Measurements from ENCODE around the gene ARL15. TPM values are rescaled to one million over a fixed set of nuclear protein-coding genes. Genes with fewer than 3 reads are reported as not detected.

ARL15 gene
- total RNA-seq, 4 donors from 2014 or later = 8.5 to 19.1 (median 12.0) TPM

GRCh38 chr5:54013556-54014194 lies 296.7 kb downstream of the ARL15 start:
- Histone ChIP-seq H3K4me1 (peaks cover 0 to 7% (median 0%) of the 10 kb centered on the region in 3 donors), H3K4me3 (no peak overlapping the region), H3K9me3 (peaks cover 0 to 13% (median 0%) of the 10 kb centered on the region in 3 donors), H3K27me3 (no peaks in the 10 kb centered on the region), H3K27ac (no peak overlapping the region), H3K36me3 (peaks cover 0 to 9% (median 0%) of the 10 kb centered on the region in 3 donors)
- intact Hi-C loops (cut with DNase I) = no loop called here
- no peak for DNase-seq
- TF ChIP-seq CTCF (IDR thresholded peaks at IDR 0.05) (no peak), POLR2A (IDR thresholded peaks at IDR 0.05) (no peak)

- Histone ChIP-seq H3K27me3 (no peaks in the 10 kb centered on the region), H3K4me3 (no peak overlapping the region), H3K27ac (no peak overlapping the region), H3K4me1 (peaks cover 0 to 18% (median 0%) of the 10 kb centered on the region in 3 donors), H3K36me3 (no peaks in the 10 kb centered on the region), H3K9me3 (peaks cover 0 to 13% (median 0%) of the 10 kb centered on the region in 3 donors)
- 84 to 96% methylated on average over 2 of the region's 2 CpGs for WGBS, 2 donors
- intact Hi-C loops (cut with DNase I) = no loop called here
- DNase-seq = no peak
- TF ChIP-seq CTCF (IDR thresholded peaks at IDR 0.05) = no peak
- TF ChIP-seq POLR2A (IDR thresholded peaks at IDR 0.05) = no peak
Observed at GRCh38 chr5:54009828-54010227, 300.5 kb downstream of the ARL15 start.

- H3K27ac ChIP-seq = no peak overlapping the region
- intact Hi-C loops (cut with DNase I) = no loop called here
Observed at GRCh38 chr5:54009357-54009756, 301.0 kb downstream of the ARL15 start.

GRCh38 chr5:54007827-54008777 lies 302.3 kb downstream of the ARL15 start:
- DNase-seq = no peak
- intact Hi-C loops (cut with DNase I) = no loop called here
- no peaks in the 10 kb centered on the region for H3K27me3 ChIP-seq
- no peak overlapping the region for H3K27ac ChIP-seq
- H3K4me1 ChIP-seq = peaks cover 0 to 18% (median 0%) of the 10 kb centered on the region in 3 donors
- 37 to 53% methylated on average over 6 of the region's 6 CpGs for WGBS, 2 donors
- no peaks in the 10 kb centered on the region for H3K9me3 ChIP-seq
- TF ChIP-seq POLR2A (IDR thresholded peaks at IDR 0.05) = no peak
- no peak for TF ChIP-seq CTCF (IDR thresholded peaks at IDR 0.05)
- no peaks in the 10 kb centered on the region for H3K36me3 ChIP-seq
- H3K4me3 ChIP-seq = no peak overlapping the region

More at GRCh38 chr5:54009357-54009756, 301.0 kb downstream of the ARL15 start:
- TF ChIP-seq CTCF (IDR thresholded peaks at IDR 0.05) = no peak
- no peak for TF ChIP-seq POLR2A (IDR thresholded peaks at IDR 0.05)
- no peak overlapping the region for H3K4me3 ChIP-seq
- H3K27me3 ChIP-seq = no peaks in the 10 kb centered on the region
- H3K36me3 ChIP-seq = no peaks in the 10 kb centered on the region
- WGBS, 2 donors = 86 to 100% methylated on average over 1 of the region's 1 CpG
- no peak for DNase-seq
- H3K4me1 ChIP-seq = peaks cover 0 to 18% (median 0%) of the 10 kb centered on the region in 3 donors
- H3K9me3 ChIP-seq = peaks cover 0 to 12% (median 0%) of the 10 kb centered on the region in 3 donors

- WGBS, 2 donors = 91 to 98% methylated on average over 3 of the region's 3 CpGs
- no peaks in the 10 kb centered on the region for H3K36me3 ChIP-seq
- H3K4me1 ChIP-seq = peaks cover 0 to 18% (median 0%) of the 10 kb centered on the region in 3 donors
- no peak overlapping the region for H3K4me3 ChIP-seq
- H3K9me3 ChIP-seq = no peaks in the 10 kb centered on the region
- intact Hi-C loops (cut with DNase I) = no loop called here
- H3K27ac ChIP-seq = no peak overlapping the region
- H3K27me3 ChIP-seq = no peaks in the 10 kb centered on the region
- TF ChIP-seq CTCF (IDR thresholded peaks at IDR 0.05) (no peak), POLR2A (IDR thresholded peaks at IDR 0.05) (no peak)
- DNase-seq = no peak
Observed at GRCh38 chr5:54004697-54005096, 305.7 kb downstream of the ARL15 start.

Measured in esophagus squamous epithelium (tissue), 5 donors.